OCI-LY1 (cell line): ENCODE results near the gene WHRN.

Experiments
- H2AFZ ChIP-seq: fragments of 200-600 bp; sonication (generic), shearing (Covaris generic); 2 replicates; pipeline ENCODE4 v1.6.0; 2014; ENCODE audit warnings: antibody characterized with exemption, mild to moderate bottlenecking, low read length
- H3F3A ChIP-seq: fragments of 200-600 bp; sonication (generic), shearing (Covaris generic); 2 replicates; pipeline ENCODE4 v1.6.0; 2014; ENCODE audit warnings: mild to moderate bottlenecking, antibody characterized with exemption, low read length, moderate library complexity; ENCODE audit not compliant: insufficient read depth
- H3K27ac ChIP-seq: fragments of 200-600 bp; sonication (generic); 2 replicates; pipeline ENCODE4 v1.5.1; 2014; ENCODE audit warnings: low read length, mixed run types, mild to moderate bottlenecking, low read depth; ENCODE audit not compliant: poor library complexity, severe bottlenecking
- H3K27me3 ChIP-seq: fragments of 200-600 bp; sonication (generic); 2 replicates; pipeline ENCODE4 v1.6.0; 2014; ENCODE audit warnings: antibody characterized with exemption, mild to moderate bottlenecking, low read length, moderate library complexity; ENCODE audit not compliant: insufficient read depth
- H3K36me3 ChIP-seq: fragments of 200-600 bp; sonication (generic); 2 replicates; pipeline ENCODE4 v1.6.1; 2014; ENCODE audit warnings: mild to moderate bottlenecking, antibody characterized with exemption, low read length, moderate library complexity, mixed read lengths; ENCODE audit not compliant: insufficient read depth
- H3K4me1 ChIP-seq: fragments of 200-600 bp; sonication (generic); 2 replicates; pipeline ENCODE4 v1.5.1; 2014; ENCODE audit warnings: mild to moderate bottlenecking, low read length, moderate library complexity; ENCODE audit not compliant: insufficient read depth, severe bottlenecking
- H3K4me2 ChIP-seq: fragments of 200-600 bp; sonication (generic), shearing (Covaris generic); 2 replicates; pipeline ENCODE4 v1.6.1; 2014; ENCODE audit warnings: low read length
- H3K4me3 ChIP-seq: fragments of 200-600 bp; sonication (generic); 2 replicates; pipeline ENCODE4 v1.5.1; 2014; ENCODE audit warnings: low read length, low read depth, mild to moderate bottlenecking, mixed read lengths; ENCODE audit not compliant: poor library complexity, severe bottlenecking
- H3K79me2 ChIP-seq: fragments of 200-600 bp; shearing (Covaris generic); 2 replicates; pipeline ENCODE4 v1.6.1; 2016; ENCODE audit warnings: mixed run types, low read length, mixed read lengths; ENCODE audit not compliant: insufficient read depth
- H3K9ac ChIP-seq: fragments of 200-600 bp; sonication (generic), shearing (Covaris generic); 2 replicates; pipeline ENCODE4 v1.6.1; 2014; ENCODE audit warnings: mild to moderate bottlenecking, low read length, mixed read lengths
- H3K9me2 ChIP-seq: fragments of 200-600 bp; sonication (generic), shearing (Covaris generic); 2 replicates; pipeline ENCODE4 v1.6.1; 2014; ENCODE audit warnings: low read depth, mild to moderate bottlenecking, low read length, mixed read lengths
- H3K9me3 ChIP-seq: fragments of 200-600 bp; shearing (Covaris generic); 2 replicates; pipeline ENCODE4 v1.6.1; 2014; ENCODE audit warnings: low read length, mixed read lengths
- H4K20me1 ChIP-seq: fragments of 200-600 bp; sonication (generic), shearing (Covaris generic); 2 replicates; pipeline ENCODE4 v1.6.0; 2016; ENCODE audit warnings: mild to moderate bottlenecking, low read length; ENCODE audit not compliant: insufficient read depth
- CTCF ChIP-seq: fragments of 200-600 bp; sonication (generic), shearing (Covaris generic); IDR thresholded peaks from 2 replicates; pipeline ENCODE4 v1.5.1; 2017; ENCODE audit warnings: mild to moderate bottlenecking, antibody characterized with exemption, low read length, moderate library complexity, mixed read lengths
- EZH2 ChIP-seq: fragments of 200-600 bp; sonication (generic), shearing (Covaris generic); IDR thresholded peaks from 2 replicates; pipeline ENCODE4 v1.8.0; 2017; ENCODE audit warnings: borderline replicate concordance, mixed run types, mild to moderate bottlenecking, antibody characterized with exemption, low read length, moderate library complexity, mixed read lengths

Gene WHRN

GRCh38 chr9:114367366-114367765, 137.9 kb downstream of the WHRN start:
- no peak for TF ChIP-seq CTCF
- TF ChIP-seq EZH2, result no peak
- H3K9me2 ChIP-seq, result no peaks in the 10 kb centered on the region
- H3F3A ChIP-seq, result peaks cover 4% of the 10 kb centered on the region; the same call in 1 of the 2 replicates
- peaks cover 77% of the 10 kb centered on the region for H3K4me1 ChIP-seq
- H3K9me3 ChIP-seq, result no peaks in the 10 kb centered on the region
- H3K27ac ChIP-seq, result peak overlapping the region; percentile 97
- H3K4me3 ChIP-seq, result peak overlapping the region; percentile 32
- no peaks in the 10 kb centered on the region for H3K79me2 ChIP-seq
- no peaks in the 10 kb centered on the region for H3K27me3 ChIP-seq
- no peaks in the 10 kb centered on the region for H4K20me1 ChIP-seq
- no peak overlapping the region for H2AFZ ChIP-seq
- peaks cover 68% of the 10 kb centered on the region for H3K36me3 ChIP-seq
- peak overlapping the region; percentile 62 for H3K9ac ChIP-seq
- H3K4me2 ChIP-seq, result peak overlapping the region; percentile 53

- Histone ChIP-seq H3K36me3 (peaks cover 73% of the 10 kb centered on the region), H2AFZ (no peak overlapping the region), H3K4me3 (peak overlapping the region; percentile 32), H3K4me1 (peaks cover 69% of the 10 kb centered on the region), H3K9me3 (no peaks in the 10 kb centered on the region), H3F3A (peaks cover 4% of the 10 kb centered on the region; the same call in 1 of the 2 replicates), H3K9me2 (no peaks in the 10 kb centered on the region), H3K9ac (peak overlapping the region; percentile 62), H3K4me2 (peak overlapping the region; percentile 53), H3K27ac (peak overlapping the region; percentile 97), H3K27me3 (no peaks in the 10 kb centered on the region), H3K79me2 (no peaks in the 10 kb centered on the region), H4K20me1 (no peaks in the 10 kb centered on the region)
- TF ChIP-seq CTCF (no peak), EZH2 (no peak)
Measured at GRCh38 chr9:114366334-114367128, 138.7 kb downstream of the WHRN start.

- Histone ChIP-seq H3K4me2 (no peak overlapping the region), H3K27ac (peak overlapping the region; percentile 59), H3K9ac (no peak overlapping the region), H3K36me3 (peaks cover 83% of the 10 kb centered on the region), H3K4me3 (no peak overlapping the region), H3K79me2 (no peaks in the 10 kb centered on the region), H2AFZ (no peak overlapping the region), H4K20me1 (no peaks in the 10 kb centered on the region), H3K9me3 (no peaks in the 10 kb centered on the region), H3K27me3 (no peaks in the 10 kb centered on the region), H3F3A (peaks cover 4% of the 10 kb centered on the region; the same call in 1 of the 2 replicates), H3K4me1 (peaks cover 55% of the 10 kb centered on the region), H3K9me2 (no peaks in the 10 kb centered on the region)
- TF ChIP-seq CTCF (no peak), EZH2 (no peak)
Measured at GRCh38 chr9:114365194-114365593, 140.1 kb downstream of the WHRN start.
